ENCODE results near the gene COMMD1.

The COMMD1 gene

DNA sequence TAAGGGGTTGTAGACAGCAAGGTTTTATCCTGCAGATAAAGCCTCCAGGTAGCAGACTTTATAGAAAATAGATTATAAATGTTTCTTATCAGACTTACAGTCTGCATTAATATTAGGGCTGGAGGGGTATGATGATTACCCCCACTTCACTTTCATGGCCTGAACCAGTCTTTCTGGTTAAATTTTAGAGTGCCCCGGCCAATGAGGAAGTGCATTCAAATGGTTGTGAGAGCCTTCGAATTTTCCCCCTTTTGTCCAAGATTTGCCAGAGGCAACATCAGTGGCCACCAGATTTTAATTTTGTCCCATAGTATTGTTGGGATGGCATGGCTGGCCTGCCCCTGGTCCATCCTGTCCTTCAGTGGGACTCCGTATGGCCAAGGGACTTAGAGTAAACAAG is 31.6 kb downstream of the COMMD1 start:
- DNase-seq = no peak
- H3K4me3 ChIP-seq (ENCODE audit: low read depth, low read length) = no peak overlapping the region
- TF ChIP-seq CTCF (IDR thresholded peaks at IDR 0.05; ENCODE audit: low read depth, low read length) = no peak
- no peaks in the 10 kb centered on the region for H3K36me3 ChIP-seq
- H3K9me3 ChIP-seq = no peaks in the 10 kb centered on the region
- no peaks in the 10 kb centered on the region for H3K27me3 ChIP-seq
- no peaks in the 10 kb centered on the region for H3K4me1 ChIP-seq

DNA sequence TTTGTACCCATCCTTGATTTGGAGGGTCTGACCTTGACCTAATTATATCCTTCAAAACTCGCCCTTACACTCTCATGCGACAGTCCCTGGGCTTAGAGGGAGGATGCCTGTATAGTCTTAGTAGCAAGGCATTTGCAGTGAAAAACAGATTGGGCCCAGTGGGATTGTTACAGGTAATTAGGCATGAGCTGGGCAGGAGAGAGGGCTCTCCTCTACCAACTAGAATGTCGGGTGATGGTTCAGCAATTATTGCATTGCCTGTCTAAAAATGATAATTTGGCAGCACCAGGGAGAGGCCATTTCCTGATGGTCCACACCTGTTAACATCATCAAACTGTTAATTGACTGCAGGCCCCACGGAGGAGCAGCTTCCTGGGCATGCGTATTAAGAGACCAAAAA is 32.4 kb downstream of the COMMD1 start:
- no peak for DNase-seq
- Histone ChIP-seq H3K27me3 (no peaks in the 10 kb centered on the region), H3K9me3 (no peaks in the 10 kb centered on the region), H3K4me1 (no peaks in the 10 kb centered on the region), H3K36me3 (no peaks in the 10 kb centered on the region), H3K4me3 (ENCODE audit: low read depth, low read length) (no peak overlapping the region)
- TF ChIP-seq CTCF (IDR thresholded peaks at IDR 0.05; ENCODE audit: low read depth, low read length) = no peak

DNA sequence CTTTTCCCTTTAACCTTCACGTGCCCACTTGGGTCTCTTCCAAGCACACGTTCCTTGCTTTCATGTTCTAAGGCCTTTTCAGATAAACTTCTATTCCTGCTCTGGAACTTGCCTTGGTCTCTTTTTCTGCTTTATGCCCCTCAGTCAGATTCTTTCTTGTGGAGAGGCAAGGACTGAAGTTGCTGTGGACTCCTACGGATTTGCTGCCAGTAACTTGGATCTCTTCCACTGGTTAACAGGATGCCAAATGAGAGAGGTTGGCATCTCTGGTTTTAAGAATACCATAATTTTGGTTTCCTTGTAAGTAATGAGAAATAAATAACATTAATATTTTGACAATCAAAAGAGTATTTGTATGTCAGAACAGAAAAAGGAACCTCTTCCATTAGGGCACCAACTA is 33.0 kb downstream of the COMMD1 start:
- no peaks in the 10 kb centered on the region for H3K27me3 ChIP-seq
- no peak for DNase-seq
- H3K4me1 ChIP-seq = no peaks in the 10 kb centered on the region
- H3K36me3 ChIP-seq = no peaks in the 10 kb centered on the region
- TF ChIP-seq CTCF (IDR thresholded peaks at IDR 0.05; ENCODE audit: low read depth, low read length) = no peak
- H3K4me3 ChIP-seq (ENCODE audit: low read depth, low read length) = no peak overlapping the region
- H3K9me3 ChIP-seq = no peaks in the 10 kb centered on the region

GRCh38 chr2:61943251-61943650 is 37.8 kb downstream of the COMMD1 start:
- Histone ChIP-seq H3K4me3 (ENCODE audit: low read depth, low read length) (no peak overlapping the region), H3K27me3 (no peaks in the 10 kb centered on the region), H3K36me3 (no peaks in the 10 kb centered on the region), H3K9me3 (no peaks in the 10 kb centered on the region), H3K4me1 (no peaks in the 10 kb centered on the region)
- no peak for TF ChIP-seq CTCF (IDR thresholded peaks at IDR 0.05; ENCODE audit: low read depth, low read length)
- DNase-seq = no peak

- Histone ChIP-seq H3K27me3 (no peaks in the 10 kb centered on the region), H3K4me1 (no peaks in the 10 kb centered on the region; the same call in 1 of the 2 replicates), H3K9me3 (no peaks in the 10 kb centered on the region), H3K36me3 (no peaks in the 10 kb centered on the region), H3K4me3 (ENCODE audit: low read depth, low read length) (no peak overlapping the region)
- no peak for TF ChIP-seq CTCF (IDR thresholded peaks at IDR 0.05; ENCODE audit: low read depth, low read length)
- DNase-seq = no peak
These were observed 41.2 kb downstream of the COMMD1 start for GRCh38 chr2:61946666-61947065.

- no peaks in the 10 kb centered on the region for H3K27me3 ChIP-seq
- no peak overlapping the region for H3K4me3 ChIP-seq (ENCODE audit: low read depth, low read length)
- DNase-seq = no peak
- no peak for TF ChIP-seq CTCF (IDR thresholded peaks at IDR 0.05; ENCODE audit: low read depth, low read length)
- H3K4me1 ChIP-seq = no peaks in the 10 kb centered on the region; the same call in 1 of the 2 replicates
- no peaks in the 10 kb centered on the region for H3K36me3 ChIP-seq
- H3K9me3 ChIP-seq = no peaks in the 10 kb centered on the region
These were observed 43.4 kb downstream of the COMMD1 start for GRCh38 chr2:61948661-61949457.
